Stimulated activated CD8-positive, alpha-beta memory T cell treated with anti-CD3 and anti-CD28 coated beads, Interleukin-4, amount 100 ng/mL, for 24 hours (primary cell): ENCODE data around the gene MRPL33.

Experiments used
- DNase-seq: peaks from one replicate; pipeline ENCODE4 v3.0.0-alpha.2; 2020; ENCODE audit warnings: low read depth

MRPL33 gene

GRCh38 chr2:27771548-27772335, at the start of gene MRPL33:
Gene MRPL33, plus strand, starts transcription at chr2:27771719. Its CDS starts 59 bp downstream, at chr2:27771778.
- peak; percentile 91 for DNase-seq

- no peak for DNase-seq
These were observed 49.5 kb upstream of the MRPL33 start for GRCh38 chr2:27721884-27722485.

- DNase-seq, result no peak
These were observed 48.0 kb upstream of the MRPL33 start for GRCh38 chr2:27723372-27724144.

- no peak for DNase-seq
These were observed 47.3 kb upstream of the MRPL33 start for GRCh38 chr2:27724191-27724590.

- no peak for DNase-seq
These were observed 46.4 kb upstream of the MRPL33 start for GRCh38 chr2:27724905-27725701.

- no peak for DNase-seq
These were observed 44.3 kb upstream of the MRPL33 start for GRCh38 chr2:27727257-27727656.

GRCh38 chr2:27728081-27728858, 43.2 kb upstream of the MRPL33 start:
- DNase-seq, result no peak

- DNase-seq, result no peak
These were observed 42.3 kb upstream of the MRPL33 start for GRCh38 chr2:27729198-27729597.

- no peak for DNase-seq
These were observed 41.9 kb upstream of the MRPL33 start for GRCh38 chr2:27729614-27730013.

- DNase-seq, result no peak
These were observed 41.3 kb upstream of the MRPL33 start for GRCh38 chr2:27730261-27730662.

GRCh38 chr2:27730980-27731691, 40.4 kb upstream of the MRPL33 start:
- no peak for DNase-seq

- no peak for DNase-seq
These were observed 37.2 kb upstream of the MRPL33 start for GRCh38 chr2:27734305-27734704.

- DNase-seq, result peak; percentile 44
These were observed 36.1 kb upstream of the MRPL33 start for GRCh38 chr2:27735263-27735904.

- no peak for DNase-seq
These were observed 35.3 kb upstream of the MRPL33 start for GRCh38 chr2:27736031-27736889.

GRCh38 chr2:27736890-27737204, 34.7 kb upstream of the MRPL33 start:
- DNase-seq, result no peak

- no peak for DNase-seq
These were observed 33.7 kb upstream of the MRPL33 start for GRCh38 chr2:27737676-27738348.

- DNase-seq, result no peak
These were observed 33.0 kb upstream of the MRPL33 start for GRCh38 chr2:27738349-27739057.

GRCh38 chr2:27739058-27739373, 32.5 kb upstream of the MRPL33 start:
- DNase-seq, result no peak
